IMR-90 (cell line): Measurements from ENCODE around the gene AS3MT.

Experiments
- BHLHE40 ChIP-seq: fragments of 150-350 bp; IDR thresholded peaks from 2 replicates; pipeline ENCODE4 v1.6.1; 2016; ENCODE audit warnings: mild to moderate bottlenecking, low read depth, low read length
- ELK1 ChIP-seq: fragments of 150-350 bp; IDR thresholded peaks from 2 replicates; pipeline ENCODE4 v1.6.1; 2016; ENCODE audit warnings: low read depth, mild to moderate bottlenecking, low read length, moderate library complexity, borderline replicate concordance
- FOS ChIP-seq: fragments of 150-350 bp; IDR thresholded peaks from 2 replicates; pipeline ENCODE4 v1.6.1; 2016; ENCODE audit warnings: low read depth, low read length
- MAZ ChIP-seq: IDR thresholded peaks from 2 replicates; pipeline ENCODE4 v1.6.1; 2012; ENCODE audit warnings: low read depth, mild to moderate bottlenecking, low read length, improper control_type of control experiment, moderate library complexity, borderline replicate concordance
- MXI1 ChIP-seq: IDR thresholded peaks from 2 replicates; pipeline ENCODE4 v1.6.1; 2012; ENCODE audit warnings: low read depth, mild to moderate bottlenecking, low read length, moderate library complexity, borderline replicate concordance
- NFE2L2 ChIP-seq: fragments of 150-350 bp; IDR thresholded peaks from 2 replicates; pipeline ENCODE4 v1.6.1; 2016; ENCODE audit warnings: low read depth, mild to moderate bottlenecking, low read length
- POLR2A ChIP-seq: IDR thresholded peaks from 2 replicates; pipeline ENCODE4 v1.6.1; 2012; ENCODE audit warnings: mild to moderate bottlenecking, low read depth, low read length
- RAD21 ChIP-seq: IDR thresholded peaks from 2 replicates; pipeline ENCODE4 v1.6.1; 2012; ENCODE audit warnings: low read length, improper control_type of control experiment
- RCOR1 ChIP-seq: IDR thresholded peaks from 2 replicates; pipeline ENCODE4 v1.6.1; 2012; ENCODE audit warnings: mild to moderate bottlenecking, low read length, improper control_type of control experiment; ENCODE audit not compliant: insufficient replicate concordance
- RFX5 ChIP-seq: IDR thresholded peaks from 2 replicates; pipeline ENCODE4 v1.8.0; 2012; ENCODE audit warnings: low read depth, mild to moderate bottlenecking, low read length, moderate library complexity
- SMC3 ChIP-seq: fragments of 150-350 bp; IDR thresholded peaks from 2 replicates; pipeline ENCODE4 v1.6.1; 2016; ENCODE audit warnings: low read depth, mild to moderate bottlenecking, antibody characterized with exemption, low read length, moderate library complexity
- TF ChIP-seq, protein P1 (sequence below): conservative IDR thresholded peaks from 2 replicates; pipeline ENCODE4 v1.5.1; 2012; ENCODE audit warnings: mild to moderate bottlenecking, low read depth, low read length, improper control_type of control experiment

DNA sequence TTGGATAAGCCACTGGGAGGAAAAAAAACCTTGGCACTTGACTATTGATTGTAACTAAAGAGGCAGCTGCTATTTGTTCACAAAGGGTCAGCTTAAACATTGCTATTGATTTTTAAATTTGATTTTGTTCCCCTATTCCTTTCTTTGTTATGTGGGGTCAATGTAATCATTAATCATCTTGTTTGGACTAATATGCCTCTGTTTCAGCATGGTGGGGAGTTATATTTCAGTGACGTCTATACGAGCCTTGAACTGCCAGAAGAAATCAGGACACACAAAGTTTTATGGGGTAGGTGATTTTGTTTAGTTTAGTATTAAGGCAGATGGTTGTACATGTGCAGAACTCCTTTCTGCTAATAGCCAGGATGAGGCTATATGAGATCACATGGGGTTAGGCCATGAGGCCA, 7.5 kb downstream of the AS3MT start:
- TF ChIP-seq NFE2L2 (no peak), POLR2A (no peak), MXI1 (no peak), RCOR1 (no peak), ELK1 (no peak), MAZ (no peak), BHLHE40 (no peak), SMC3 (no peak), RAD21 (no peak), RFX5 (no peak), FOS (no peak)
- TF ChIP-seq, protein P1, sequence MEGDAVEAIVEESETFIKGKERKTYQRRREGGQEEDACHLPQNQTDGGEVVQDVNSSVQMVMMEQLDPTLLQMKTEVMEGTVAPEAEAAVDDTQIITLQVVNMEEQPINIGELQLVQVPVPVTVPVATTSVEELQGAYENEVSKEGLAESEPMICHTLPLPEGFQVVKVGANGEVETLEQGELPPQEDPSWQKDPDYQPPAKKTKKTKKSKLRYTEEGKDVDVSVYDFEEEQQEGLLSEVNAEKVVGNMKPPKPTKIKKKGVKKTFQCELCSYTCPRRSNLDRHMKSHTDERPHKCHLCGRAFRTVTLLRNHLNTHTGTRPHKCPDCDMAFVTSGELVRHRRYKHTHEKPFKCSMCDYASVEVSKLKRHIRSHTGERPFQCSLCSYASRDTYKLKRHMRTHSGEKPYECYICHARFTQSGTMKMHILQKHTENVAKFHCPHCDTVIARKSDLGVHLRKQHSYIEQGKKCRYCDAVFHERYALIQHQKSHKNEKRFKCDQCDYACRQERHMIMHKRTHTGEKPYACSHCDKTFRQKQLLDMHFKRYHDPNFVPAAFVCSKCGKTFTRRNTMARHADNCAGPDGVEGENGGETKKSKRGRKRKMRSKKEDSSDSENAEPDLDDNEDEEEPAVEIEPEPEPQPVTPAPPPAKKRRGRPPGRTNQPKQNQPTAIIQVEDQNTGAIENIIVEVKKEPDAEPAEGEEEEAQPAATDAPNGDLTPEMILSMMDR: no peak
